Neural cell (in vitro differentiated cells): Measurements from ENCODE around the gene NAGLU. TPM values are rescaled to one million over a fixed set of nuclear protein-coding genes. Genes with fewer than 3 reads are reported as not detected.

Experiments
- H2AFZ ChIP-seq: fragments of 200-600, 300-800 bp; sonication (generic), shearing (Covaris generic); 2 replicates; pipeline ENCODE4 v1.6.0; 2014; ENCODE audit warnings: low read depth, mild to moderate bottlenecking, antibody characterized with exemption, low read length, moderate library complexity
- H3F3A ChIP-seq: fragments of 200-600 bp; shearing (Covaris generic); 2 replicates; pipeline ENCODE4 v1.6.1; 2016; ENCODE audit warnings: mild to moderate bottlenecking, moderate library complexity, mixed read lengths, antibody characterized with exemption, low read length; ENCODE audit not compliant: insufficient read depth, poor library complexity, severe bottlenecking
- H3K27ac ChIP-seq: fragments of 200-600, 300-800 bp; sonication (generic), shearing (Covaris generic); 2 replicates; pipeline ENCODE4 v1.5.1; 2014; ENCODE audit warnings: mild to moderate bottlenecking, low read length, moderate library complexity
- H3K27me3 ChIP-seq: fragments of 300-800, 200-600 bp; sonication (generic), shearing (Covaris generic); 2 replicates; pipeline ENCODE4 v1.6.0; 2014; ENCODE audit warnings: mild to moderate bottlenecking, low read depth, low read length, moderate library complexity; ENCODE audit not compliant: insufficient read depth
- H3K36me3 ChIP-seq: fragments of 300-800, 200-600 bp; sonication (generic), shearing (Covaris generic); 2 replicates; pipeline ENCODE4 v1.5.1; 2014; ENCODE audit warnings: mild to moderate bottlenecking, antibody characterized with exemption, low read length, moderate library complexity; ENCODE audit not compliant: insufficient read depth
- H3K4me2 ChIP-seq: fragments of 300-800, 200-600 bp; sonication (generic), shearing (Covaris generic); 2 replicates; pipeline ENCODE4 v1.6.0; 2014; ENCODE audit warnings: mild to moderate bottlenecking, low read length
- H3K4me3 ChIP-seq: fragments of 300-800, 200-600 bp; sonication (generic), shearing (Covaris generic); 2 replicates; pipeline ENCODE4 v1.5.1; 2014; ENCODE audit warnings: mild to moderate bottlenecking, low read length, moderate library complexity
- H3K79me2 ChIP-seq: fragments of 200-600 bp; shearing (Covaris generic); replicated peaks from 2 replicates; pipeline ENCODE4 v1.6.0; 2014; ENCODE audit warnings: mild to moderate bottlenecking, low read length, moderate library complexity; ENCODE audit not compliant: insufficient read depth
- H3K9ac ChIP-seq: fragments of 300-800, 200-600 bp; sonication (generic), shearing (Covaris generic); 2 replicates; pipeline ENCODE4 v1.6.1; 2016; ENCODE audit warnings: mild to moderate bottlenecking, low read length, mixed read lengths
- H3K9me2 ChIP-seq: fragments of 200-600 bp; shearing (Covaris generic); 2 replicates; pipeline ENCODE4 v1.6.1; 2016; ENCODE audit warnings: mild to moderate bottlenecking, low read length, mixed read lengths; ENCODE audit not compliant: insufficient read depth
- H3K9me3 ChIP-seq: fragments of 200-600, 300-800 bp; sonication (generic), shearing (Covaris generic); 2 replicates; pipeline ENCODE4 v1.6.1; 2016; ENCODE audit warnings: mild to moderate bottlenecking, mixed run types, low read length, moderate library complexity, mixed read lengths
- H4K20me1 ChIP-seq: fragments of 200-600 bp; shearing (Covaris generic); 2 replicates; pipeline ENCODE4 v1.6.1; 2016; ENCODE audit warnings: mild to moderate bottlenecking, mixed run types; ENCODE audit not compliant: insufficient read depth
- CTCF ChIP-seq: fragments of 450-650 bp; IDR thresholded peaks from 2 replicates; pipeline ENCODE4 v1.5.1; 2014; ENCODE audit warnings: antibody characterized with exemption, mild to moderate bottlenecking, moderate library complexity; ENCODE audit not compliant: poor library complexity, severe bottlenecking
- EP300 ChIP-seq: fragments of 450-650 bp; conservative IDR thresholded peaks from 2 replicates; pipeline ENCODE4 v1.6.1; 2014; ENCODE audit warnings: antibody characterized with exemption, mild to moderate bottlenecking, moderate library complexity; ENCODE audit not compliant: poor library complexity, severe bottlenecking
- EZH2 ChIP-seq: fragments of 200-600, 300-800 bp; shearing (Covaris generic), sonication (generic); IDR thresholded peaks from 2 replicates; pipeline ENCODE4 v1.6.1; 2014; ENCODE audit warnings: antibody characterized with exemption, low read length, borderline replicate concordance, mild to moderate bottlenecking; ENCODE audit not compliant: insufficient read depth, poor library complexity, severe bottlenecking
- MXI1 ChIP-seq: fragments of 450-650 bp; conservative IDR thresholded peaks from 2 replicates; pipeline ENCODE4 v1.6.1; 2014; ENCODE audit warnings: antibody characterized with exemption, mild to moderate bottlenecking; ENCODE audit not compliant: poor library complexity, severe bottlenecking
- POLR2AphosphoS5 ChIP-seq: IDR thresholded peaks from 2 replicates; pipeline ENCODE4 v1.6.1; 2012
- RAD21 ChIP-seq: fragments of 450-650 bp; conservative IDR thresholded peaks from 2 replicates; pipeline ENCODE4 v1.6.1; 2014; ENCODE audit warnings: antibody characterized with exemption, mild to moderate bottlenecking, moderate library complexity
- REST ChIP-seq: IDR thresholded peaks from 2 replicates; pipeline ENCODE4 v1.6.1; 2012; ENCODE audit warnings: borderline replicate concordance
- SMC3 ChIP-seq: fragments of 450-650 bp; conservative IDR thresholded peaks from 2 replicates; pipeline ENCODE4 v1.6.1; 2014; ENCODE audit warnings: antibody characterized with exemption, mild to moderate bottlenecking, moderate library complexity; ENCODE audit not compliant: poor library complexity
- TAF1 ChIP-seq: IDR thresholded peaks from 2 replicates; pipeline ENCODE4 v1.6.1; 2012; ENCODE audit warnings: low read depth
- polyA plus RNA-seq: library from polyadenylated mRNA; depleted of rRNA; stranded (reverse); fragments of >200 nt; gene quantifications from 2 replicates; pipeline ENCODE4 v1.2.3, GENCODE V29; 2014

Gene NAGLU
- polyA plus RNA-seq, 1 donor from 2014 or later: 12.1 TPM

GRCh38 chr17:42561897-42562387 lies 25.9 kb downstream of the NAGLU start, which contains the start of gene COASY:
Gene COASY (plus strand): TSS chr17:42562148. CDS start chr17:42562623, 475 bp downstream.
- Histone ChIP-seq H4K20me1 (no peaks in the 10 kb centered on the region), H3K9ac (peak within 1 kb of the TSS; percentile 84), H3K9me3 (no peaks in the 10 kb centered on the region), H3F3A (no peaks in the 10 kb centered on the region), H3K9me2 (no peaks in the 10 kb centered on the region), H3K4me2 (peak within 1 kb of the TSS; percentile 76), H3K4me3 (peak within 1 kb of the TSS; percentile 93), H3K27me3 (no peaks in the 10 kb centered on the region), H3K27ac (peak within 1 kb of the TSS; percentile 81), H2AFZ (peak within 1 kb of the TSS; percentile 62), H3K79me2 (peaks cover 10% of the 10 kb centered on the region), H3K36me3 (no peaks in the 10 kb centered on the region)
- peak; percentile 86 for TF ChIP-seq POLR2AphosphoS5
- TF ChIP-seq EZH2: no peak
- TF ChIP-seq MXI1: peak; percentile 77
- peak; percentile 37 for TF ChIP-seq TAF1
- peak; percentile 20 for TF ChIP-seq SMC3
- no peak for TF ChIP-seq REST

- peaks cover 14% of the 10 kb centered on the region for H3K79me2 ChIP-seq
- TF ChIP-seq POLR2AphosphoS5: no peak
- TF ChIP-seq EP300: no peak
- no peak for TF ChIP-seq RAD21
- no peak for TF ChIP-seq EZH2
- no peak for TF ChIP-seq TAF1
- TF ChIP-seq REST: no peak
- no peak for TF ChIP-seq MXI1
- no peak for TF ChIP-seq SMC3
- no peak for TF ChIP-seq CTCF
- no peaks in the 10 kb centered on the region for H3K9me2 ChIP-seq
- peak overlapping the region; percentile 93 for H3K4me3 ChIP-seq
- H4K20me1 ChIP-seq: no peaks in the 10 kb centered on the region
- H3K9me3 ChIP-seq: no peaks in the 10 kb centered on the region
- H3K36me3 ChIP-seq: no peaks in the 10 kb centered on the region
- peak overlapping the region; percentile 76 for H3K4me2 ChIP-seq
- peak overlapping the region; percentile 62 for H2AFZ ChIP-seq
- H3F3A ChIP-seq: no peaks in the 10 kb centered on the region
- no peaks in the 10 kb centered on the region for H3K27me3 ChIP-seq
- H3K9ac ChIP-seq: peak overlapping the region; percentile 84
- H3K27ac ChIP-seq: peak overlapping the region; percentile 81
Observed at GRCh38 chr17:42562388-42563142, 26.5 kb downstream of the NAGLU start.
